Stimulated activated CD4-positive, alpha-beta T cell treated with anti-CD3 and anti-CD28 coated beads, TNF-alpha, amount 100 ng/mL, for 24 hours (primary cell): ENCODE results near the gene ANKRD11.
A peak's percentile ranks its signal among the peaks of the same experiment; 100 is the strongest.
"Not testable (repeated sequence)": the region's sequence is repeated elsewhere in the genome, so short reads cannot be mapped to it uniquely, and the experiment has no call there.

Experiments
- DNase-seq, 3 experiments: peaks; one replicate each; pipeline ENCODE4 v3.0.0-alpha.2; 2020; ENCODE audit warnings: low read depth in 3 of 3

ANKRD11 gene

GRCh38 chr16:89299357-89300111 is 190.8 kb downstream of the ANKRD11 start:
- DNase-seq, result not testable (repeated sequence)

- no peak for DNase-seq
These were observed 191.6 kb downstream of the ANKRD11 start for GRCh38 chr16:89298623-89299225.

GRCh38 chr16:89297910-89298545 is 192.3 kb downstream of the ANKRD11 start:
- no peak for DNase-seq

- no peak for DNase-seq
These were observed 193.0 kb downstream of the ANKRD11 start for GRCh38 chr16:89297156-89297874.

GRCh38 chr16:89295915-89296314 is 194.4 kb downstream of the ANKRD11 start:
- DNase-seq, result no peak

- no peak for DNase-seq
These were observed 195.1 kb downstream of the ANKRD11 start for GRCh38 chr16:89295071-89295900.

- DNase-seq, result no peak
These were observed 195.9 kb downstream of the ANKRD11 start for GRCh38 chr16:89294486-89294885.

GRCh38 chr16:89293276-89294143 is 196.9 kb downstream of the ANKRD11 start:
- no peak for DNase-seq

GRCh38 chr16:89292443-89293078 is 197.8 kb downstream of the ANKRD11 start:
- no peak for DNase-seq

GRCh38 chr16:89291776-89292175 is 198.6 kb downstream of the ANKRD11 start:
- no peak for DNase-seq

- DNase-seq, result no peak
These were observed 199.0 kb downstream of the ANKRD11 start for GRCh38 chr16:89291363-89291762.

GRCh38 chr16:89290887-89291286 is 199.5 kb downstream of the ANKRD11 start:
- no peak for DNase-seq

GRCh38 chr16:89290472-89290871 is 199.9 kb downstream of the ANKRD11 start:
- DNase-seq, result no peak

- DNase-seq, result peak; percentile 47 to 72 (median 49)
These were observed 200.6 kb downstream of the ANKRD11 start for GRCh38 chr16:89289428-89290395.

- no peak for DNase-seq
These were observed 201.4 kb downstream of the ANKRD11 start for GRCh38 chr16:89288966-89289365.

GRCh38 chr16:89288577-89288844 is 201.8 kb downstream of the ANKRD11 start:
- DNase-seq, result no peak

GRCh38 chr16:89287777-89288576 is 202.4 kb downstream of the ANKRD11 start:
- DNase-seq, result no peak

- no peak for DNase-seq
These were observed 204.3 kb downstream of the ANKRD11 start for GRCh38 chr16:89286096-89286495.
